CD4-positive, alpha-beta T cell treated with Interleukin-17A for 1 hour (primary cell): ENCODE results near the gene GAPVD1.
A peak's percentile ranks its signal among the peaks of the same experiment; 100 is the strongest.
"Not testable (repeated sequence)": the region's sequence is repeated elsewhere in the genome, so short reads cannot be mapped to it uniquely, and the experiment has no call there.

Source experiments
- DNase-seq: peaks from one replicate; pipeline ENCODE4 v3.0.0-alpha.2; 2020

GAPVD1 gene

DNA sequence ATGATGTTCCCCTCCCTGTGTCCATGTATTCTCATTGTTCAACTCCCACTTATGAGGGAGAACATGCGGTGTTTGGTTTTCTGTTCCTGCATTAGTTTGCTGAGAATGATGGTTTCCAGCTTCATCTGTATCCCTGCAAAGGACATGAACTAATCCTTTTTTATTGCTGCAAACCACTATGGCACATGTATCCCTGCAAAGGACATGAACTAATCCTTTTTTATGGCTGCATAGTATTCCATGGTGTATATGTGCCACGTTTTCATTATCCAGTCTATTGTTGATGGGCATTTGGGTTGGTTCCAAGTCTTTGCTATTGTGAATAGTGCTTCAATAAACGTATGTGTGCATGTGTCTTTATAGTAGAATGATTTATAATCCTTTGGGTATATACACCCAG is 54.7 kb downstream of the GAPVD1 start:
- not testable (repeated sequence) for DNase-seq

GRCh38 chr9:125317704-125318103 is 56.1 kb downstream of the GAPVD1 start:
- DNase-seq: no peak

DNA sequence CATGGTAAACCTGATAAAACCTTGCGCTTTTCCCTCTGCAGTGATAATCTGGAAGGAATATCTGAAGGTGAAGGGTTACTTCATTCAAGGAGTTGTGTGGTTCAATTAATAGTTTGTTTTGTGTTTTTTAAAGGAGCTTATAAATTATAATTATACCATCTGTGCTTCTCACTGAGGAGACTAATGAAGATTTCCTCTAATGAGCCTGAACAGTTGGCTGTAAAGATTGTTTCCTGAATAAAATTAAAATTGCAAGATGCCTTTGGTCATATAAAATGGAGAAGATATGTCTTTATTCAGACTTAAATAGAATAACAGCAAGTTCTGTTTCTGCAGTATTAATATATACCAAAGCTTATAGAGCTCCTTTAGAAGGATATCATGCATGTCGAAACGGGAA is 59.9 kb downstream of the GAPVD1 start:
- no peak for DNase-seq

- DNase-seq: no peak
These were observed 62.0 kb downstream of the GAPVD1 start for GRCh38 chr9:125323615-125324014.

GRCh38 chr9:125325826-125326225 is 64.2 kb downstream of the GAPVD1 start:
- no peak for DNase-seq

DNA sequence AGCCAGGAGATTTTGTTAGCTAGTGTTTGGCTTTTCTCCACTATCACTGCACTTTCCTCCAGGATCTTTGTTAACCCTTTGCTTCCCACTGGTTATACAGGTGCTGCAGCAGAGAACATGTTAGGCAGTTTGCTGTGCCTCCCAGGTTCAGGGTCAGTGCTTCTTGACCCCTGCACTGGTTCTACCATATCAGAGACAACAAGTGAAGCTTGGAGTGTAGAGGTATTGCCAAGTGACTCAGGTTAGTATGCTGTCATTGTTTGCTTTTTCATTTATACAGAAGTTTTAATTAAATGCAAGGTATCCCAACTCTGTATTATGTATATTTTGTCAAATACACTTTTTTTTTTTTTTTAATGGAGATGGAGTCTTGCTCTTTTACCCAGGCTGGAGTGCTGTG is 68.4 kb downstream of the GAPVD1 start:
- no peak for DNase-seq

DNA sequence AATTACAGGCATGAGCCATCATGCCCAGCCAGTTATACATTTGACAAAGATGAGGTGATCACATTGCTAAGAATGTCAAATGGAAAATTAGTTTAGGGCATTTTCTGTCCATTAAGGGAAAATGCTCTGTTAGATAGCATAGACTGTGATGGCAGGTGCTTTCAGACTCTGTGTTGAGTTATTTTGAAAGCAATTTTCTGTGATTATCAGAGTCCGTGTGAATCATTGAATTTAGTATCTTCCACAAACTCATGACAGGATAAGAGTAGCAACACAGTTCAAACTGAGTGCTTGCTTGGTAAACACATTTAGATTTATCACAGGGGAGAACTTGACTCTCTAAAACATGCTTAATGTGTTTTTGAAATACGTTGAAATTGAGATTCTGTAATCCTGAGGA is 69.0 kb downstream of the GAPVD1 start:
- no peak for DNase-seq

GRCh38 chr9:125332527-125332926 is 70.9 kb downstream of the GAPVD1 start:
- peak; percentile 3 for DNase-seq

GRCh38 chr9:125337236-125337635 is 75.6 kb downstream of the GAPVD1 start:
- no peak for DNase-seq

DNA sequence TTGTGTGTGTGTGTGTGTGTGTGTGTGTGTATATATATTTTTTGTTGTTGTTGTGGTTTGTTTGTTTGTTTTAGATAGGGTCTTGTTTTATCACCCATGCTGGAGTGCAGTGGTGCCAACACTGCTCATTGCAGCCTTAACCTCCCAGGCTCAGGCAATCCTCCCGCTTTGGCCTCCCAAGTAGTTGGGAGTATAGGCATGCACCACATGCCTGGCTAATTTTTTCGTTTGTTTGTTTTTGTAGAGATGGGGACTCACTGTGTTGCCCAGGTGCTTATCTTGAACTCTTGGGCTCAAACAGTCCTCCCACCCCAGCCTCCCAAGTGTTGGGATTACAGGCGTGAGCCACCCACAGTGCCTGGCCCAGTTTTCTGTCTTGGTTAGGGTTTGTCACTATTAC is 77.3 kb downstream of the GAPVD1 start:
- no peak for DNase-seq

- DNase-seq: no peak
These were observed 79.9 kb downstream of the GAPVD1 start for GRCh38 chr9:125341566-125341965.

GRCh38 chr9:125343518-125344275 is 82.1 kb downstream of the GAPVD1 start:
- no peak for DNase-seq

GRCh38 chr9:125346080-125346732 is 84.6 kb downstream of the GAPVD1 start:
- DNase-seq: no peak

DNA sequence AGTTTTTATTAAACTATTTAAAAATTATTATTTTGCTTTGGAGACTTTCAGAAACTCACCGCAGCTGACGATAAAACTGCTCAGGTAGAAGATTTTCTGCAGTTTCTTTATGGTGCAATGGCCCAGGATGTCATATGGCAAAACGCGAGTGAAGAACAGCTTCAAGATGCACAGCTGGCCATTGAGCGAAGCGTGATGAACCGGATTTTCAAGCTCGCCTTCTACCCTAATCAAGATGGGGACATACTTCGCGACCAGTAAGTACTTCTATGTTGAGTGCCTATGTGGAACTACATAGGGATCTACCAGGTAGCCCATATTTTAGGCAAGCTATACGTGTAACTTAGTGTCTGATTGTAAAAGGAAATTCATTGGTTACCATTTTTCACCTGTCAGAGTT is 94.0 kb downstream of the GAPVD1 start:
- no peak for DNase-seq

DNA sequence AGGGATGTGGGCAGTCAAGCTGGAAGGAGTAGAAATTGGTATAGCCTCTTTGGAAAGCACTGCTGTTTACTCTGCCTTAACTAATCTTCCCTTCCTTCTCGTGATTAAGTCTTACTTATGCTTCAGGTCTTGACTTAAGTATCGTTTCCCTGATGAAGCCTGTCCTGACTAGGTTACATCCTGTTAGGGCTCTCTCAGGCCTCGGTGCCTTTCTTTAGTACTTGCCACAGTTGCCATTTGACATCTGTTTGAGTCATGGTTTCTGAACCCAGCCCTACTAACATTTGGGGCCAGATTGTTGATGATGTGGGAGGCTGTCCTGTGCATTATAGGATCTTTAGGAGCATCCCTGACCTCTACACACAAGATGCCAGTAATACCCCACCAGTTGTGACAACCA is 94.4 kb downstream of the GAPVD1 start:
- DNase-seq: no peak

DNA sequence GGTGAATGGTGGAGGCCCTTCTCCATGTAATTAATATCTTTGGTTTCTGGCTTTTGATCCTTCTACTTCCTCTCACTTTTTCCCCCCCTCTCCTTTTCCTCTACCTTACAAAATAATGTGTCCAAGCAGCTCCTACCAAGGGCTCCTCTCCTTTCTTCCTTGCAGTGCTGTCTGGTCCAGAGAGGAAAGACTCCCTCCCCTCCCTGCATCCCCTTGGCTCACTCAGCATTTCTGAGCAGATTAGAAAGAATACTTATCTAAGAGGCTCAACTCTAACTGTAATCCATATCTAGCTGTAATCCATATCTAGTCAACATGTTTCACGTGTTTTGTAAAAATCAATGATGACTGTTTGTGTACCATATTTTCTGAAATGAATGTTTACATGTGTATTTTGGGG is 97.4 kb downstream of the GAPVD1 start:
- DNase-seq: no peak

DNA sequence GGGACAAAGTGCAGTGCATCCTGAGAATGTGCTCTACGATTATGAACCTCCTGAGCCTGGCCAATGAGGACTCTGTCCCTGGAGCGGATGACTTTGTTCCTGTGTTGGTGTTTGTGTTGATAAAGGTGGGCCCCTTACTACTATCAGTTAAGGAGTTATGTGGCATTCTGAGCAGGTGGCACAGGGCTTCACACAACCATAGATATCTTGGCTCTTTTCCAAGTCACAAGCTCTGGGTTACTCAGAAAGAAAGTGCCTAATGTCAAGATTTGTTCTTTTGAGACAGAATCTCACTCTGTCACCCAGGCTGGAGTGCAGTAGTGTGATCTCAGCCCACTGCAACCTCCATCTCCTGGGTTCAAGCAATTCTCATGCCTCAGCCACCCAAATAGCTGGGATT is 99.0 kb downstream of the GAPVD1 start:
- DNase-seq: no peak

DNA sequence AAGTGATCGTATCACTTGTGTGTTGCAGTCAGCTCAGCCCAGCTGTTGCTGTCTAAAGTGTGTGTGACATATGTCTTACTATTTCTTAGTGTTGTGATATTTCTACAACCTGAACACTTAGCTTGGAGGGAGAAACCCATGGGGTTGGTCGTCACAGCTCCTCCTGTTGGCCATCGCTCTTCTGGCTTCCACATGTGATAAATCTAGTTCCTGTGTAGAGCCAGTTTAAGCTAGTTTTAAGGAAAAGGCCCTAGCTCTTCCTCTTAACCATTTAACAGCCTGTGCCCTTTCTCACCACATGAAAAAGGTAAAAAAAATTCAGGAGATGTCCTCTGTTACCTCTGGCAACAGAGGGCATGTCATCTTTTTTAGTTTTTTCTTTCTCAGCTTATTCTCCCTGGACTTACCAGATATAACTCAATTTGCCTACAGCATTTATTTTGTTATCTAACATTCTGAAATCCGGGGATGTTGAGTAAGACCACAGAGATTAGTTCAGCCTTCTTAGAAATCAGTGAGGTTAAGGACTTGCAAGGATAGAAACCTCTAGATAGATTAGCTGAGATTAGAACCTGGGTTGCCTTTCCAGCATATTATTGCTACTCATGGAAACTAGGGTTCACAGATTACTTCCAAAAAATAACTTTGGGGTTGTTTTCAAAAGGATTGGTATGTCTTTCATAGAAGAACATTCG is 100.4 kb downstream of the GAPVD1 start:
- peak; percentile 12 for DNase-seq

- DNase-seq: no peak
These were observed 105.0 kb downstream of the GAPVD1 start for GRCh38 chr9:125366676-125367075.

- DNase-seq: no peak
These were observed 109.2 kb downstream of the GAPVD1 start for GRCh38 chr9:125370786-125371185.

DNA sequence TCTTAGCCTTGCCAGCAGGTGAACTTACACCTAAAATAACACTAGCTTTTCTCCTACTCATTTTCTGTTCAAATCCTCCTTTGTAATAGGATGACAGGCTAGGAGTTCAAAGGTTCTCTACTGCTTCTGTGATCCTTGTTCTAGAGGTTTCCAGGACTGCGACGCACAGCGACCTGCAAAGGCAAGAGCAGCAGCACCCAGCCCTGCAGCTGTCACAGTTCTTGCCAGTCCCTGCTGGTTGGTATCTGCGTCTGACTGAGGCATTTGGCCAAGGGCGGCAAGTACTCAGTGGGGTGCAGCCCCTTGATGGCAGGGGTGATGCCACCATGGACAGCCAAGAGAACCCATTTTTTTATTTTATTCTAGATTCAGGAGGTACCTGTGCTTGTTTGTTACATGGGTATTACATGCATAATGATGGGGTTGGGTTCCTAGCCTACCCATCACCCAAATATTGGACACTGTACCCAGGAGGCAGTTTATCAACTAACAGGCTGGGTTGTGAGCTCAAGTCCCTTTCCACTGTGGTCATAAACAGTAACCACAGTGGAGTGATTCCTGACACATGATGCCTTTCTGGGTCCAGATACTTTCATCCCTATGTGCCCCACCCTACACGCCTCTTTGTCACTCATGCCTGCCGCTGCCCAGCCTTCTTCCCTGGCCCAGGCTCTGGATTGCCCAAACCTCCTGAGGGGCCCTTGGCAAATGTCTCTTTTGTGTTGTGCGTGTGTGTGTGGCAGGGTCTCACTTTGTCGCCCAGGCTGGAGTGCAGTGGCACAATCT is 111.0 kb downstream of the GAPVD1 start:
- DNase-seq: no peak

DNA sequence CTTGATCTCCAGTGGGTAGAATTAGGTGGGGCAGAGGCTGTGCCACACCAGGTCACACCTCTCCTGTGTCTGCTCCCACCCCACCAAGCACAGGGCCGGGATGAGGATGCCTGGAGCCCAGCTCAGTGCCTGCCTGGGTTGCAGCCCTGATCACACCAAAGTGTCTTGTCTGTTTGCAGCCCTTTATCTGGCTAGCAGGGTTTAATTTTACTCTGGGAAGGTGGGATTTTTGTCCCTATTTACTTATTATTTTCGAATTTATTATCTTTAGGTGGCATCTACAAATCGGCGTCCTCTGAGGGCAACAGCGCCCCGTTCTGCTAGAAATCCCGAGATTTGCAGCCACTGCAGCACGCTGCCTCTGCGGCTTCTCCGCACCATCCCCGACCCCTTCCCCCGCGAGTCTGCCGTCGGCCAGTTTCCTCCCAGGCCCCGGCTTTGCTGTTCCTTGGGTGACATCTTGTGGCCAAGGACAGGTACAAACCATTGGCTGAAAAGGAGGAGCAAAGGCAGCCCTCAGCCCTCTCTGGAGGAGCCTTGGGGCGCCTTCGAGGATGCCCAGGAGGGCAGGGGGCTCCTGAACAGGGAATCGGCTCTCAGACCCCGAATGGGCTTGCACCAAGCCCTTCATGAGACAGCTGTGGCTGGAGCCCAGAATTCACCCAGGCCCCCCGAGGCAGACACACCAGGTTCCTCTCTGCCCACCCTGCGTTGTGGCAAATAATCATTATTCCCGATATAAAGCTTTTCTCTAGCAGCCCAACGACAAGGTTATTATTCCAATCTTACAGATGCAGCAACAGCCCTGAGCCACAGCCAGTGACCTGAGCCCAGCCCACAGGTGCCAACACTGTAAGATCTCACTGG is 113.0 kb downstream of the GAPVD1 start:
- peak; percentile 72 for DNase-seq
